ENCODE measurements around the gene MIEN1. TPM values are rescaled to one million over a fixed set of nuclear protein-coding genes. Genes with fewer than 3 reads are reported as not detected.

The MIEN1 gene
- total RNA-seq, 1 donor from 2014 or later, result 20.1 TPM

DNA sequence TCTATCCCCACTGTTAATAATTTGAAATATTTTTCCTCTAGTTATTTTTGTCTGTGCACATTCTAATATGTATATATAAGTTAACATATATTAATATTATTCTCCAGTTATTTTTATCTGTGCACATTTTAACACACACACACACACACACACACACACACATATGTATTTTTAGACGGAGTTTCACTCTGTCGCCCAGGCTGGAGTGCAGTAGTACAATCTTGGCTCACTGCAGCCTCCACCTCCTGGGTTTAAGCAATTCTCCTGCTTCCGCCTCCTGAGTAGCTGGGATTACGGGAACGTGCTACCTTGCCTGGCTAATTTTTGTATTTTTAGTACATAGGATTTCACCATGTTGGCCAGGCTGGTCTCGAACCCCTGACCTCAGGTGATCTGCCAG is 12.7 kb downstream of the MIEN1 start:
- no peaks in the 10 kb centered on the region for H3K79me2 ChIP-seq (ENCODE audit: low read depth)
- Mint-ChIP-seq H3K27me3 (ENCODE audit: insufficient read depth, low read depth) (peaks cover 4% of the 10 kb centered on the region), H3K27ac (no peak overlapping the region), H3K4me1 (no peaks in the 10 kb centered on the region), H3K4me3 (no peak overlapping the region), H3K36me3 (peaks cover 18% of the 10 kb centered on the region), H3K9me3 (no peaks in the 10 kb centered on the region)
- H3K36me3 ChIP-seq, result no peaks in the 10 kb centered on the region
- no peak overlapping the region for H3K4me2 ChIP-seq
- peaks cover 9% of the 10 kb centered on the region for H4K20me1 ChIP-seq (ENCODE audit: low read depth)
- no peak overlapping the region for H2AFZ ChIP-seq (replicated peaks)
- H3K4me3 ChIP-seq, result no peak overlapping the region
- H3K27ac ChIP-seq, result no peak overlapping the region
- TF ChIP-seq EZH2phosphoT487 (IDR thresholded peaks at IDR 0.05) (no peak), CTCF (IDR thresholded peaks at IDR 0.05) (no peak), EZH2 (IDR thresholded peaks at IDR 0.05) (no peak)
- no peaks in the 10 kb centered on the region for H3K9me3 ChIP-seq (ENCODE audit: low read depth)
- H3K27me3 ChIP-seq, result no peaks in the 10 kb centered on the region
- no peak overlapping the region for H3K9ac ChIP-seq
- no peaks in the 10 kb centered on the region for H3K4me1 ChIP-seq
- DNase-seq (ENCODE audit: low spot score), result no peak
- peaks cover 3% of the 10 kb centered on the region for H3F3A ChIP-seq (ENCODE audit: low read depth)

DNA sequence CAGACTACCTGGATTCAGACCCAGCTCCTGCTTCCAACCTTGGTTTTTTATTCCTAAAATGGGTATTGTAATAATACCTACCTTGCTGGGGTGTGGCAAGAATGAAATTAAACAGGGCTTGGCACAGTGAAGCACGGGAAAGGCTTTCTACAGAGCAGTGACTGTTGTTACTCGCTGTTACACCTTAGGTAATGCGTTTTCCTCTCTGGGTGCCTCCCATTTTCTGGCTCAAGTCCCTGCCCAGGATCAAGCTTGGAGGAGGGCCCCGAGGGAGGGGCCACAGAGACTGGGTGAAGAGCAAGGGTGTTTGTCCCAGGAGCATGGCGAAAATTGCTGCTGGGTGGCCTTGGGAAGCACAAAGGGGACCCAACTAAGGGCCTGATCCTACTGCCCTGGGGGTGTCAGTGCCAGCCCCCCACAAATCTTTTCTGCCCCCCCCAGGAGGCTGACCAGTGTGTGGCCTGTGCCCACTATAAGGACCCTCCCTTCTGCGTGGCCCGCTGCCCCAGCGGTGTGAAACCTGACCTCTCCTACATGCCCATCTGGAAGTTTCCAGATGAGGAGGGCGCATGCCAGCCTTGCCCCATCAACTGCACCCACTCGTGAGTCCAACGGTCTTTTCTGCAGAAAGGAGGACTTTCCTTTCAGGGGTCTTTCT is 13.3 kb downstream of the MIEN1 start:
- Histone ChIP-seq H4K20me1 (ENCODE audit: low read depth) (peaks cover 6% of the 10 kb centered on the region), H3F3A (ENCODE audit: low read depth) (peaks cover 3% of the 10 kb centered on the region), H2AFZ (replicated peaks) (no peak overlapping the region), H3K27me3 (no peaks in the 10 kb centered on the region), H3K4me3 (no peak overlapping the region), H3K79me2 (ENCODE audit: low read depth) (no peaks in the 10 kb centered on the region), H3K4me1 (no peaks in the 10 kb centered on the region), H3K36me3 (no peaks in the 10 kb centered on the region), H3K9ac (no peak overlapping the region), H3K27ac (no peak overlapping the region), H3K4me2 (no peak overlapping the region), H3K9me3 (ENCODE audit: low read depth) (no peaks in the 10 kb centered on the region)
- H3K4me1 Mint-ChIP-seq, result no peaks in the 10 kb centered on the region
- no peak overlapping the region for H3K4me3 Mint-ChIP-seq
- peaks cover 4% of the 10 kb centered on the region for H3K27me3 Mint-ChIP-seq (ENCODE audit: insufficient read depth, low read depth)
- DNase-seq (ENCODE audit: low spot score), result no peak
- peaks cover 20% of the 10 kb centered on the region for H3K36me3 Mint-ChIP-seq
- no peak overlapping the region for H3K27ac Mint-ChIP-seq
- TF ChIP-seq CTCF (IDR thresholded peaks at IDR 0.05) (no peak), EZH2phosphoT487 (IDR thresholded peaks at IDR 0.05) (no peak), EZH2 (IDR thresholded peaks at IDR 0.05) (no peak)
- no peaks in the 10 kb centered on the region for H3K9me3 Mint-ChIP-seq

DNA sequence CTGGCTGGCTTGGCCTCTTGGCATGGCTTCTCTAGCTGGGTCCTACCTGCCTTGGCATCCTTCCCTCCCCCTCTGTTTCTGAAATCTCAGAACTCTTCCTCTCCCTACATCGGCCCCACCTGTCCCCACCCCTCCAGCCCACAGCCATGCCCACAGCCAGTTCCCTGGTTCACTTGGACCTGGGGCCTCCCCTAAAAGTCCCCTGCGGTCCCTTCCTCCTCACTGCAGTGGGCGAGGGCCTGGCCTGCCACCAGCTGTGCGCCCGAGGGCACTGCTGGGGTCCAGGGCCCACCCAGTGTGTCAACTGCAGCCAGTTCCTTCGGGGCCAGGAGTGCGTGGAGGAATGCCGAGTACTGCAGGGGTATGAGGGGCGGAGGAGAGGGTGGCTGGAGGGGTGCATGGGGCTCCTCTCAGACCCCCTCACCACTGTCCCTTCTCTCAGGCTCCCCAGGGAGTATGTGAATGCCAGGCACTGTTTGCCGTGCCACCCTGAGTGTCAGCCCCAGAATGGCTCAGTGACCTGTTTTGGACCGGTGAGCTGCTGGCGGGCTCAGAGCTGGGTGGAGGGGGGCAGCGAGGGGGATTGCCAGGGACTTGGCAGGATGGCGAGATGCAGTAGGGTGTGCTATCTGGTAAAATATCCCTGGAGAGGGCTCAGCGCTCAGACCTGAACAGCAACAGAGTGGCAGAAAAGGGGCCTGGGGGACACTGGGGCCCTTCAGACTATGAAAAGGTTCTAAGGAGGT is 14.1 kb downstream of the MIEN1 start:
- TF ChIP-seq CTCF (IDR thresholded peaks at IDR 0.05) (no peak), EZH2phosphoT487 (IDR thresholded peaks at IDR 0.05) (no peak), EZH2 (IDR thresholded peaks at IDR 0.05) (no peak)
- H3K9me3 Mint-ChIP-seq, result no peaks in the 10 kb centered on the region
- Histone ChIP-seq H3K27ac (no peak overlapping the region), H3K27me3 (no peaks in the 10 kb centered on the region), H3K36me3 (no peaks in the 10 kb centered on the region), H3K4me3 (no peak overlapping the region), H3K4me1 (no peaks in the 10 kb centered on the region), H3K79me2 (ENCODE audit: low read depth) (no peaks in the 10 kb centered on the region), H2AFZ (replicated peaks) (no peak overlapping the region), H3F3A (ENCODE audit: low read depth) (peaks cover under 1% of the 10 kb centered on the region), H3K9me3 (ENCODE audit: low read depth) (no peaks in the 10 kb centered on the region), H3K4me2 (no peak overlapping the region), H4K20me1 (ENCODE audit: low read depth) (peaks cover 6% of the 10 kb centered on the region), H3K9ac (no peak overlapping the region)
- no peak for DNase-seq (ENCODE audit: low spot score)
- H3K27me3 Mint-ChIP-seq (ENCODE audit: insufficient read depth, low read depth), result peaks cover 4% of the 10 kb centered on the region
- no peak overlapping the region for H3K27ac Mint-ChIP-seq
- H3K4me3 Mint-ChIP-seq, result no peak overlapping the region
- H3K4me1 Mint-ChIP-seq, result no peaks in the 10 kb centered on the region
- H3K36me3 Mint-ChIP-seq, result peaks cover 22% of the 10 kb centered on the region

Measured in neural progenitor cell (in vitro differentiated cells).